ENCODE results near the gene TINCR.

The TINCR gene

DNA sequence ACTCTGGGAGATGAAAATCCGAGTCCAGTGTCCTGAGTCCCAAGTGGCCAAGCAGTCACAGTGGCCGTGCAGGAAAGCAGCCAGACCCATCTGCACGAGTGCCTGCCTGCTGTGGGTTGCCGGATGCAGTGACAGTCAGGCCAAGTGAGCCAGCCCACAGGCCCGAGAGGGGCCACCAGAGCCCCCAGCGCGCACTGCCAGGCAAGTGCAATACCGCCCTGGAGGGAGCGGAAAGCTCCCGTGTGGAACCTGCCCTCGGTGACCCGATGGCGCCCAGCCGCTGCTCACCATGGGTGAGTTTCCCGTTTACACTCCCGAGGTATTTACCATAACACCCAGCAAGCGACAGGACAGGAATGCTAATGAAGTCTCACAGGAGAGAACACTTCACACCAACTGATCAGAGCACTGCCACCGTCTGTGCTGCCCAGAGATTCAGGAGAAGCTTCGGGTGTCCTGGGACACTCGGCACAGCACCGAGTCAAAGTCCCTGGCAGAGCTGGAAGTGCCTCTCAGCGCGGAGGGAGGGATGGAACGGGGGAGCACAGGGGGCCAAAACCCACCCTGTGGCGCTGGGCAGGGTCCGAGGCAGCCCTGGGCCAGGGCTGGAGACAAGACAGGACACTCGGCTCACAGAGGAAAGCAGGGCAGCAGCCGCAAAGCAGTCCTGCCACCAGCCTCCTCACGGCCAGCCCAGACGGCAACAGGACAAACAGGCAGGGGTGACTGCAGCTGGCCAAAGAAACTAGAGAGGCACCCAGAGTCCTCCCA lies 21.3 kb upstream of the TINCR start:
- DNase-seq (ENCODE audit: low read depth): no peak

DNA sequence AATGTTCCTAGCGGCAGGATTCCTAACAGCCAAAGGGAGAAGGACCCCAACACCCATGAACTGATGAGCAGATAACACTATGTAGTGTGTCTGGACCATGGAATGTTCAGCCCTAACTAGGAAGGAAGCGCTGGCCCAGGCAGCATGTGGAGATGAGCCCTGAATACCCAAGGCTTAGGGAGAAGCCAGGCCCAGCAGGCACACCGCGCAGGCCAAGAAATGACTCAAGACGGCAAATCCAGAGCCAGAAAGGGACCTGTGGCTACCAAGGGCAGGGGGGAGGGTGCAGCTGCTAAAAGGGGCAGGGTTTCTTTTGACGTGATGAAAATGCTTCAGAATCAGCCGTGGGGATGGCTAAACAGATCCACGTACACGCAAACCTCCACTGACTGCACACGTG lies 20.7 kb upstream of the TINCR start:
- no peak for DNase-seq (ENCODE audit: low read depth)

DNA sequence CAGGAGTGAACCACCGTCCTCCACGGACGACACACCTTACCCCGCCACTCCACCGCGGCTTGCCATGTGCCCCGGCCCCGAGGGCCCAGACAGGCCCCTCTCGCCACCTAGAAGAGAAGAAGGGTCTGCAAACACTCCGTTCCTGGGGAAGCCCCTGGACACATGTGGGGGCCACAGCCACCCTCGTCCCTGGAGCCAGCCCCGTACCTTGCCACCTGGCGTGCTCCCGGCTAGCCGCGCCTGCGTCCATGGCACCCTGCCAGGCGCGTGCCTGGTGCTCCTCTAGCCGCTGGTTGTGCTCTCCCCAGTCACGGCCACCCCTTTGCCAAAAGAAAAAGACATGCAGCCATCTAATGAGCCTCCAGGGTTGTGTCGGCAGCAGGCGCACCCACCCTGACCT lies 19.9 kb upstream of the TINCR start:
- no peak for DNase-seq (ENCODE audit: low read depth)

DNA sequence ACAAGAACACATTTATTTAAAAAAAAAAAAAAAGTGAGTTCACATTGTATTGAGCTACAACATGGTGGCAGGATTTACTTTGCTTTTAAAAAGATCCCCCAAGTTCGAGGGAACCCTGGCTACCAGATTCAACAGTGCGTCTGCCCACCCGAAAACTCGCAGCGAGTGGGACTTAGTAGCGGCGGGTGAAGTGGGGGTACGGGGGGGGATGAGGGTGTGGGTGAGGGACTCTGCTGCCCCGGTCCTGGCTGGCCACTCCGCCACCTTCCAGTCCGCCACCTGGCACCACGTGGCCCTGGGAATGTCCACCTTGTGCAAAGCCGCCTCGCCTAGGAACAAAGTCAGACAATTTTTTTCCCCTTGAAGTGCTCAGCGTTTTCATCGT lies 19.3 kb upstream of the TINCR start:
- no peak for DNase-seq (ENCODE audit: low read depth)

DNA sequence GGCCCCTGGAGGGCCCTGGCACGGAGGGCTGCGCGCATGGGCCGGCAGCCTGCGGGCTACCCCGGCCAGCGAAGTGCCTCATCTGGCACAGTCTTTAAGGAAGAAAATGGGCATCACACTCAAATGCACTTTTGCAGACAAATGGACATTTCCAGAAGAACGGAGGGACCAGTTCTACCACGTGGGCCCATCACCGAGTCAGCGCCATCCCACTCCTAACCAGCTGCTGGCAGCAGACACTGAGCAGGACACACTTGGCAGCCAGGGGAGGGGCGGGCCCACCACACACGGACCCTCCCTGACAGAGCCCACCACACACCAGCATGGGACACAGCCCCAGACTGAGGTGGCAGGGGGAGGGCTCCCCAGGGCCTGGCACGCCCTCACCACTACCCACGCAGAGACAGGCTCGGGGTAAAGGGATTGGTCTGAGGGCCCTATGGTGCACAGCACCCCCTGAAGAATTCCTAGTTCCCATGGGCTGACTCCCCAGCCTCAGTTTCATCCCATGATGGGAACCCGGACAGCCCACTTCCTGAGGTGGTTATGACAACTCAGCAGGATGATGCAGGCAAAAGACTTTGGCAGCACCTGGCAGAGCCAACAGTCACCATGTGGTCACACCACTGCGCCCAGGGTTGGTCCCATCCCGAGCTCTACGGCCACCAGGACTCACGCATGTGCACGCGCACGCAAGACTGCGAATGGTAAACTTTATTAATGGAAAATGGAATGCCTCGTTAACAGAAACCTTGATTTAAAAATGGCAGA lies 18.7 kb upstream of the TINCR start:
- DNase-seq (ENCODE audit: low read depth): no peak

DNA sequence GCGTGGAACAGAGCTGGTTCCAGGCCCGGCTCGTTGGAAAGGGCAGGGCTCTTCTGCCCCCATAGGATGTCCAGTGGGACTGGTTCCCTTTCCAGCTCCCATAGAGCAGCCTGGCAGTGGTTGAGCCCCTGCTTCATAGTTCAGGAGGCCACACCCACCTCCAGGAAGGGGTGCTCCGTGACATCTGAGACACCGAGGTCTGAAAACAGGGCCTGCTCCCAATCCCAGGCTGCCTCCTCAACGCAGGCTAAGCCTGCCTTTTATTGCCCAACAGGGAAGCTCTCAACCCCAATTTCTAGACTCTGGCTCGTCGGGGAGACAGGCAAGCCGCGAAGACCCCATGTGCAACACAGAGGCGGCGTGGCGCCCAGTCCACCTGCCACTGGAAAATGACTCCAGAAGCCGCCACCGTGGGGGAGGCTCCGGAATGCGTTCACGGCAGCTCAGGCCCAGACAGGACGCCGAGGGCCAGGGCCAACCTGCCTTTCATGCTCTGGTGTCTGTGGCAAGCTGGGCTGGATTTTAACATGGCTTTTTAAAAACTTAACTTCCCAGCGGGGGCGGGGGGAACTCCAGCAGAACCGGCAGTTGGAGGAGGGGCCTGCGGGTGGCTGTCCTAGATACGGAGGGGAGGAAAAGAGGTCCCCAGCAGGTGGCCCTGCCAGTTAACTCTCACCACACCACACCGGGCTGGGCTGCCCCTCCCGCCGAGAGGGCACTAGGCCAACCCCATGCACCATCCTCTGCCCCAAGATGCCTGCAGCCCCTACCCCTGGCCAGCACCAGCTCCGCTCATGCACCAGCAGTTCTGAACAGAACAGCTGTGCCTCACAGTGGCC lies 17.9 kb upstream of the TINCR start:
- DNase-seq (ENCODE audit: low read depth): no peak

DNA sequence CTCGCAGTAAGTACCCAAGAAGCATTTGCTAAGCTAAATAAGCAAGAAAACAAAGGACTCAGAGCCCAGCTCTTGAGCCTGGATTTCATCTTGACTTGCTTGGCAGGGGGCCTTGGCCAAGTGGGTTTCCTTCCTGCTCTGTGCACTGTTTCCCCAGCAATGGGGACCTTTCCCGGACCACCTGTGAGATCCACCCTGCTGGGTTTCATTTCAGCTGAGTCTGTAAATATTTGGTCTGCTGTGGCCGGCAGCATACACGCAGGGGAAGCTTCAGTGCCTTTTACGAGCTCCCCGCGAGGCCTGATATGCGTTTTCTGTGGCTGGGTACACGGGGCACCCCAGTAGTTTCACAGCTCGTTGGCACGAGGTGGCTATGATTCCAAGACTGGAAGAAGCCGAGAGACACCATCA lies 12.4 kb upstream of the TINCR start:
- DNase-seq (ENCODE audit: low read depth): no peak

DNA sequence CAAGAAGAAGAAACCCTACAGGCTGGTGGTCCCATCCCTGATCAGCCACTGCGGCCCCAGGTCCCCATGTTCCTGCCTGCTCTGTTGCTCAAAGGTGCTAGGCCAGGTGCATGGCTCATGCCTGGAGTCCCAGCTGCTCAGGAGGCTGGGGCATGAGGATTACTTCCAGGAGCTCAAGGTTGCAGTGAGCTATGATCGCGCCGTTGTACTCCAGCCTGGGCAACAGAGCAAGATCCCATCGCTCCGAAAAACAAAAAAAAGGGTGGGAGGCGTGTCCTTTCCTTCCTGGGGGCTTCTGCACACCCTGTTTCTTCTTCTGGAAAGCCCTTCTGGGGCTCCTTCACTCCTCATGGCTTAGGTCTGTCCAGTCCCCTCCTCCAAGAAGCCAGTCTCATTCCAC lies 11.9 kb upstream of the TINCR start:
- DNase-seq (ENCODE audit: low read depth): no peak

DNA sequence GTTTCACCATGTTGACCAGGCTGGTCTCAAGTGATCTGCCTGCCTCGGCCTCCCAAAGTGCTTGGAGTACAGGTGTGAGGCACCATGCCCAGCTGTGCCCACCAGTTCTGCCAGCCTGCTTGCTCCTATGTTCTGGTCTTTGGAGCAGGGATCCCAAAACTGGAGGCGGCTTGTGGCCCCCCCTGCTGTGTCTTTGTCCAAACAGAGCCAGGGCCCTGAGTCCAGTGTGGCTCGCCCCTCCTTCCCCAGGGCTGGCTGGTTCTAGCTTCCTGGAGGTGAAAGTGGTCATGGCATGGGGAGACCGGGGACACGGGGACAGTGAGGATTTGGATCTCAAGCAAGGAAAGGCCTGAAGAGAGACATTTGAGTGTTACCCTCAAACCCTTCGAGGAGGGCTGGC lies 11.5 kb upstream of the TINCR start:
- DNase-seq (ENCODE audit: low read depth): no peak

DNA sequence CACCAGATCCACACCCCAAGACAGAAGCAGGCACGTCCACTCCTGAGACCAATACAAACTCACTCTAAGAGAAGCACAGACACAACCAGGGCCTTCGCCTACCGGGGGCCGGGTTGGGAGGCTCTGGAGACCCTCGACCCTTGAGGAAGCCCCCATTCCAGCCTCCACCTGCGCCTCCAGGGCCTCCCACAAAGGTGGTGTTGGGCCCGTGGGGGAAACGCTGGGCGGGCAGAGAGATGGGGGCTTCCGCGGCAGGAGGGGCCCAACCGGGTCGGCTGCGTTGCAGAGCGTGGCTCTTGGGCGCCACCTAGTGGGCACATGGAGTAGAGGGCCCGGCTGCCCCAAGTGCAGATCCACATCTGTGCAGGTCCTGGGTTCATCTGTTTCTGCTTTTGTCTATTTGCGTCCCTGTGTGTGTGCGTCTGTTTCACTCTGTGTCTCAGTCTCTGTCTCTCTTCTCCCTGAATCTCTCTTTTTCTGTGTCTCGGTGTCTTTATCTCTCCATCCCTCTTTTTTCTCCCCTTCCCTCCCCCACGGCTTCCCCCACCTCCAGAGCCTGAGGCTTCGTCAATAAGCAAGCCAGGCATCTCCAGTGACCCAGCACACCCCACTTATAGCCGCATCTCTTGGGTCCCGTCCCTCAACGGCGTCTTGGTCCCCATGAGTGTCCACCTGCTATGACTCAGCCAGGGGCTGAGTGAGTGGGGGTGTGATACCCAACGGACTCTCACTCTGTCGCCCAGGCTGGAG lies 10.5 kb upstream of the TINCR start:
- DNase-seq (ENCODE audit: low read depth): peak; percentile 45

DNA sequence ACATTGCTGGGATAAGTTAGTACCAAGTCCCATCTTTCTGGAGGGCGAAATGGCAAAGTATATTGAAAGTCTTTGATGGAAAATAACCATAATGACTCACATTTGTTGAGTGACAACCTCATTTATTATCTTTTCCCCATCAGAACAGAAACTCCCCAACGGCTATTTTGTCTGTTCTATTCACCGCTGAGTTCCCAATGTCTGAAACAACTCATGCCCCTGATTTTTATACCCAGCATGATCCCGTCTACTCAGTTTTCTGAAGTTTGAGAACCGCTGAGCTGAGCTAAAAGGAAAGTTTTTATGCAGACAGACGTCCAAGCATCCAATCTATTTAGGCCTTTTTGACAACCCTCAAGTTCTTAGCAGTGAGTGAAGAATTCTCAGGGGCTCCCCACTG lies 7.8 kb upstream of the TINCR start:
- DNase-seq (ENCODE audit: low read depth): no peak

DNA sequence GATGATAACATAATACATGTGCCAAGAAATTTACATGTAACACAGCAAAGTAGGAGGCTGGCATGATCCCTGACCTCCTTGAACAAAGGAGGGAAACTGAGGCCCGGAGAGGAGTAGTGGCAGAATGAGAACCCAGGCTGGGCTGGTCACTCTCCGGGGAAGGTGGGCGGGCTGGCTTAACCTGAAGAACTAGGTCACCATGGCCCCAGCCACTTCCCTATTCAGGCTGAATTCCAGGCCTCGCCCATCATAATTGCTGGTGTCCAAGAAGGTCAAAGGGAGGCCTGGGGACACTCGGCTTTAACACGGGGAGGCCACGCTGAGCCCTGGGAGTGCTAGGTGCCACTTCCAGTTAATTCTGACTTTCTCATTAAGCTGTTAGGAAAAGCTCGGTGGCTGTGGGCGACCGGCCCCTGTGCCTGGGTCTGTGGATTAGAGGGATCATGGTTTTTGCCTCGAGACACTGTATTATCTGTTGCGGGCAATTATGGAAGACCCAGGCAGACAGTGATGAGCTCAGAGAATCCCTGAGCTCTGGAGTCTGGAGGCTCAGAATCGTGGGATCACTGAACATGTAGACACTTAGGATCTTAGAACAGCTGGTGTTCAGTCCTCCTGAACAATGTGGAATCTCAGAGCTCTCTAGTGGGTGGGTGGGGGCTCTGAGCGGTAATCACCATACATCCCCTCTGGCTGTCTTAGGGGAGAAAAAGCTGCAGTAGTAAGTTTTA lies 5.0 kb upstream of the TINCR start:
- no peak for DNase-seq (ENCODE audit: low read depth)

DNA sequence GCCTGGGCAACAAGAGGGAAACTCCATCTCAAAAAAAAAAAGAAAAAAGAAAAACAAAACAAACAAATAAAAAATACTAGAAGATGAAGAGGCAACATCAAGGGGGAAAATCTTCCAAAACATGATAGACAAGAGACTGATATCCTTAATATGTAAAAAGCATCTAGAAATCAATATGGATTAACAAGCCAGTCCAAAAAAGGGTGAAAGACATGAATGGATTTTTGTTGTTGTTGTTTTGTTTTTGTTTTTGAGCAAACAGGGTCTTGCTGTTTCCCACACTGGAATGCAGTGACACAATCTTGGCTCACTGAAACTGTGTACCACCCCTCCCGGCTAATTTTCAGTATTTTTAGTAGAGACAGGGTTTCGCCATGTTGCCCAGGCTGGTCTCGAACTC lies 4.0 kb upstream of the TINCR start:
- DNase-seq (ENCODE audit: low read depth): no peak

DNA sequence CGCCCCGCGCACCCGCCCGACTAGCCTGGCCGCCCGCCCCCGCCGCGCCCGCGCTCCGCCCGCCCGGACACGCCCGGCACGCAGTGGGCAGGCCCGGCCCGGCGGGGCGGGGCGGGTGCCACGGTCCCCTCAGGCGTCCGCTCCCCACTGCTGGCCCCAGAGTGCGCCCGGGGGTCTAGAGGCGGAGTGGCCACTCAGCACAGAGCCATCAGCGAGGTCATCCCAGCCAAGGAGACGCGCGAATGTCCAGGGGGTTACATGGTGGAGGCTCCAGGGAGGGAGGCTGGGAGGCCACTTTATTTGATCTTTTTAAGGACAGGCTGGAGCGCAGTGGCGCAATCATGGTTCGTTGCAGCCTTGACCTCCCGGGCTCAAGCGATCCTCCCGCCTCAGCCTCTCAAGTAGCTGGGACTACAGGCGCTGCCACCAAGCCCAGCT lies 236 bp upstream of the TINCR start:
- no peak for DNase-seq (ENCODE audit: low read depth)

DNA sequence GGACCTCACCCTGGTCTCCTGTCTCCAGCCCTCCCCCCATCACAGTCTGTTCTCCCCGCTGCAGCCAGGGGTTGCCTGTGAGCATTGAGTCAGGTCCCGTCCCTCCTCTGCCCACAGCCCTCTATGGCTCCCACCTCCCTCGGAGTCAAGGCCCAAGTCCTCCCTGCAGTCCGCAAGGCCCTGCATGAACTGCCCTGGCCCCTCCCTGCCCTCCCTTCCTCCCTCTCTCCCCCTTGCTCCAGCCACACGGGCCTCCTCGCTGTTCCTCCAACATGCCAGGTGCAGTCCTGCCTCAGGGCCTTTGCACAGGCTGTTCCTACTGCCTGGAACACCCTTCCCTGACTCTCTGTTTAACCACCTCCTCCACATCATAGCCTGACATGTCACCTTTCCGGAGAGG lies 2.8 kb downstream of the TINCR start:
- DNase-seq (ENCODE audit: low read depth): no peak

DNA sequence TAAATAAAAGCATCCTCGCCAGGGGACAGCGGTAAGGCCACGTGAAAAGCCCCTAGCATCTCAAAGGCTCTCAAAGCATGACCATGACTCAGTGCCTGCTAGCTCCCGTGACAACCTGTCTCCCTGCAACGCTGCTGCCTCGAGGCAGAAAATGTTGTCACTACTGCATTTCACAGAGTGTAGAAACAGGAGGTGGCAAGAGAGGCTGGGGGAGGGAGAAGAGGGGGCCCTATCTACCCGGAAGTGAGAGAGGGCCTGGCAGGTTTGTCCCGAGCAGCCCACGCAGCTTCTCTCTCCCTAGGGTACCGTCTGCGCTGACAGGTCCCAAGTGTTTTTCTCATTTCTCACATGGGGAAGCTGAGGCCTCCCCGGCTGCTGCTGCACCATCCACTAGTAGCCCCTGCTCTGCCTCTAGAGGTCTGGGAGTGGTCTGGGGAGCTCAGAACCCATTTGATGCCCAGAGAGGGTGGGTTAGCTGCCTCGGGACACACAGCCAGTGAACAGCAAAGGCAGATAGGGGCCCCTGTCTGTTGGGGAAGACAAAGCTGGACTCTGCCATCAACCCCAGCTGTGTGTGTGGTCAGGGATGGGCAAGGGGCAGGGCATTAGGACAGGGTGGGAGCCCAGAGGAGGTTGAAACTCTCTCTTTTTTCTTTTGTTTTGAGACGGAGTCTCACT lies 3.7 kb downstream of the TINCR start:
- DNase-seq (ENCODE audit: low read depth): no peak

DNA sequence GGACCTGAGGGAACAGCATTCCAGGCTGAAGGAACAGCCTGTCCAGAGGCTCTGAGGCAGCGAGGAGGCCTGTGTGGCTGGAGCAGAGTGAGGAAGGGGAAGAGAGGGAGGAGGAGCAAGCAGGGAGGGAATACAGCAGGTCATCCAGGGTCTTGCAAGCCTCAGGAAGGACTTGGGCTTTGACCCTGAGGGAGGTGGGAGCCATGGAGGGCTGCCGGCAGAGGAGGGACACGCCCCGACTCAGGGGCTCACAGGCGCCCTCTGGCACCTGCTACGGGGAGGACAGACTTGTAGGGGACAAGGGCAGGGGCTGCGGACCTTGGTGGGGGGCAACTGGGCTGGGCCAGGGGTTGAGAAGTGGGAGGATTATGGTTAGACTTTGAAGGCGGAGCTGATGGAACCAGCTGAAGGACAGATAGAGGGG lies 4.7 kb downstream of the TINCR start:
- DNase-seq (ENCODE audit: low read depth): no peak

DNA sequence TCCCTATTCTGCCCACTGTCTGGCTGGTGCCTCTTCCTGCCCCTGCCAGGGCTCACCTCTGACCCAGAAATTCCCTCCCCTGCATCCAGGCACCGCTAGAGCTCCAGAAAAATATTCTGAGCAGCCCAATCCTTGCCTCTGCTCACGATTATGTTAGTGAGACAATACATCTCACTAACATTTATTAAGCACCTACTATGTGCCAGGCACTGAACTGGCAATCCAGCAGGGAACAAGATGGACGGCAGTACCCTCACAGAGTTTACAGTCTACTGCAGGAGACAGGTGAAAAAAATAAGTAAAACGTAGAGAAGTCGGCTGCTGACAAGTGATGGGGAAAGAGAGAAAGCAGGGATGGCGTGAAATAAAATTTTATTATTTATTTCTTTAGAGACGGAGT lies 5.5 kb downstream of the TINCR start:
- no peak for DNase-seq (ENCODE audit: low read depth)

DNA sequence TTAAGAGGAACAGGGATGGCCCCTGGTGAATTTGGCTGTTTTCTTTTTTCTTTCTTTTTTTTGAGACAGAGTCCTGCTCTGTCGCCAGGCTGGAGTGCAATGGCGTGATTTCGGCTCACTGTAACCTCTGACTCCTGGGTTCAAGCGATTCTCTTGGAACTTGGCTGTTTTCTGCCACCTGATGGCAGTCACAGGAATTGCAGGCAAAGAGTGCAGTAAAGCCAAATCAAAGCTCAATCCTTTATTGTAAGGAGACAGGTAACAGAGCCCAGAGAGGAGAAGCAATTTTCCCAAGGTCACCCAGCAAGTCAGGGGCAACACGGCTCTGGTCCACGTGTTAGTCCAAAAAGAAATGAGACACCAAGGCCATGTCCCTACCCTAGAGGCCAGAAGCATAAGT lies 6.2 kb downstream of the TINCR start:
- no peak for DNase-seq (ENCODE audit: low read depth)

DNA sequence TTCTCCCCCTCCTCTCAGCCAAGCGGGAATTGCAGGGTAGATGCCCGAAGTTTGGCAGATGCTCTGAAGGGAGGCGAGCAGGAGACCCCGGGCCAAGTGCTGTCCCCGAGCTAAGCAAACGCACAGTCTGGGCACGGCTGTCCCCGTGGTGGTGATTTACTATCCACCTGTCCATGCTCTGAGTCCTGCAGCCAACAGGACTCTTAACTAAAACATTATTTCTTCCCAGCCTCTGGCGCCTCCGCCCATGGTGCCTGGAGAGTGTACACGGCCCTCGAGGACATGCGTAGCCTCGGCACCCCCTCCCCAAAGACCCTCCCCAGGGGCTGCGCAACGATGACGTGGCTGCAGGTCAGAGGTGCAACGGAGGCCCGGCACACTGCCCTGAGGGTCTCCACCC lies 7.6 kb downstream of the TINCR start:
- DNase-seq (ENCODE audit: low read depth): no peak

DNA sequence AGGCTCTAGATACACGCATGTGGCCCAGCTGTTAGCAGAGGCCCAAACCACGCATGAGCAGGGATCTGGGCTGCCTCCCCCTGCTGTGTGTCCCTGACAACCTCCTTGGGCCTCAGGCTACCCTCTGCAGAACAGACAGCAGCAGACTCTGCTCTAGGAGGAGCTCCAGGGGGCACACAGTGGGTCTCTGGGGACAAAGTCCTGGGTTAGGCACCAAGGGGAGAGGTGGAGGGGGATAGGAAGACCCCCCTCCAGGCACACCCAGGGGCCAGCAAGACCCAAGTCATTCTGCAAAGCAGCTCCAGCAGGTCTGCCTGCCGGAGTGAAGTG lies 8.0 kb downstream of the TINCR start:
- no peak for DNase-seq (ENCODE audit: low read depth)

All from fibroblast of gingiva (primary cell).